GM06990 (cell line): Measurements from ENCODE around the gene ELOVL3.

Experiments used
- DNase-seq: peaks from one replicate; pipeline ENCODE4 v3.0.0-alpha.2; 2011; ENCODE audit not compliant: insufficient read length; ENCODE audit errors: extremely low read depth
- H3K27me3 ChIP-seq: replicated peaks from 2 replicates; pipeline ENCODE4 v1.6.0; 2011; ENCODE audit warnings: low read length; ENCODE audit not compliant: control insufficient read depth, insufficient read depth
- H3K36me3 ChIP-seq: 2 replicates; pipeline ENCODE4 v1.5.1; 2011; ENCODE audit warnings: low read length; ENCODE audit not compliant: control insufficient read depth, insufficient read depth
- H3K4me3 ChIP-seq: replicated peaks from 2 replicates; pipeline ENCODE4 v1.5.1; 2011; ENCODE audit warnings: low read depth, mild to moderate bottlenecking, control low read depth, low read length
- TF ChIP-seq, protein P1 (sequence below): IDR thresholded peaks from 2 replicates; pipeline ENCODE4 v1.5.1; 2011; ENCODE audit warnings: low read length, control low read depth, mild to moderate bottlenecking, inconsistent platforms; ENCODE audit not compliant: insufficient read depth, poor library complexity, severe bottlenecking

Gene ELOVL3

DNA sequence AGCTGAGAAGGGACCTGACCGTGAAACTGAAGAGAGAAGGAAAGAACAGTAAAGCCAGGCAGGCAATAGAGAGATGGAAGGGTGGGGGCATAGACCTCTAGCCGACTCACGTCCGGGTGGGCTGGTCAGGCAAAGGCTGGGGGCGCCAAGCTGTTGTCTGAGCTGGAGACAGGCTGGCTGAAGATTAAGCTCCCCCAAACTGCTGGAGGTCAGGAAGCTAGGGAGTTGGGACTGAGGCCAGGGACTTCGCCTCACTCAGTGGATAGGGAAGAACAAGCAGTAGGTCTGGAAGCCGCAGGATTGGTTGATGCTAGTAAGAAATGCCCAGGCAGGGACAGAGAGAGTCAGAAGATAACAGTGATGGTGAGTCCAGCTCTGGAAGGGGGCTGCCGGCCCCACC, 9.9 kb downstream of the ELOVL3 start:
- H3K4me3 ChIP-seq, result no peak overlapping the region
- no peaks in the 10 kb centered on the region; the same call in 1 of the 2 replicates for H3K27me3 ChIP-seq
- H3K36me3 ChIP-seq, result no peaks in the 10 kb centered on the region
- TF ChIP-seq, protein P1, sequence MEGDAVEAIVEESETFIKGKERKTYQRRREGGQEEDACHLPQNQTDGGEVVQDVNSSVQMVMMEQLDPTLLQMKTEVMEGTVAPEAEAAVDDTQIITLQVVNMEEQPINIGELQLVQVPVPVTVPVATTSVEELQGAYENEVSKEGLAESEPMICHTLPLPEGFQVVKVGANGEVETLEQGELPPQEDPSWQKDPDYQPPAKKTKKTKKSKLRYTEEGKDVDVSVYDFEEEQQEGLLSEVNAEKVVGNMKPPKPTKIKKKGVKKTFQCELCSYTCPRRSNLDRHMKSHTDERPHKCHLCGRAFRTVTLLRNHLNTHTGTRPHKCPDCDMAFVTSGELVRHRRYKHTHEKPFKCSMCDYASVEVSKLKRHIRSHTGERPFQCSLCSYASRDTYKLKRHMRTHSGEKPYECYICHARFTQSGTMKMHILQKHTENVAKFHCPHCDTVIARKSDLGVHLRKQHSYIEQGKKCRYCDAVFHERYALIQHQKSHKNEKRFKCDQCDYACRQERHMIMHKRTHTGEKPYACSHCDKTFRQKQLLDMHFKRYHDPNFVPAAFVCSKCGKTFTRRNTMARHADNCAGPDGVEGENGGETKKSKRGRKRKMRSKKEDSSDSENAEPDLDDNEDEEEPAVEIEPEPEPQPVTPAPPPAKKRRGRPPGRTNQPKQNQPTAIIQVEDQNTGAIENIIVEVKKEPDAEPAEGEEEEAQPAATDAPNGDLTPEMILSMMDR, result no peak
- no peak for DNase-seq

DNA sequence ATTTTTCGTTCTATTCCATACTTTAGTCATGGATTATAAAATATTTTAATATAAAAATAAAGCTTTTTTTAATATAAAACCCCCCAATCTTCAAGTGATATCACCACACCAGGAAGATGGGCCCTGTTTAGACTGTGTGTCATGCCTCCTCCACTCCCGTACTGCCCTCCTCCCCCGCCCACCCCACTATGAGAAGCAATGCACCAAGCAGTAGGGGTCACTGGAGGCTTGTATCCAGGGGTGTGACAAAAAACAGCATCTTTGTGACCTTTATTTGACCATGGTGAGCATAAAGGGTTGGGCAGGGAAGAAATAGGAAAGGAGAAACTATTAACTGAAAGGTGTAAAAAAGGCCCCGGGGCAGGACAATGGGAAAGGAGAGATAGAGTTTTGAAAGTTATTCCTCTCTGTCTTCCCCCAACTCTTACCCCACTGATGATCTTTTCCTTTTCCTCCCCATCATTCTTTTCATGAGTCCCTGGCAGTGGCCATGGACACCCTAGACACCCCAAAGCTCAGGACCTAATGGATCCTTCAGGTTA, 11.7 kb downstream of the ELOVL3 start:
- no peak overlapping the region for H3K4me3 ChIP-seq
- DNase-seq, result no peak
- TF ChIP-seq, protein P1, result no peak
- no peaks in the 10 kb centered on the region; the same call in 1 of the 2 replicates for H3K27me3 ChIP-seq
- no peaks in the 10 kb centered on the region for H3K36me3 ChIP-seq

DNA sequence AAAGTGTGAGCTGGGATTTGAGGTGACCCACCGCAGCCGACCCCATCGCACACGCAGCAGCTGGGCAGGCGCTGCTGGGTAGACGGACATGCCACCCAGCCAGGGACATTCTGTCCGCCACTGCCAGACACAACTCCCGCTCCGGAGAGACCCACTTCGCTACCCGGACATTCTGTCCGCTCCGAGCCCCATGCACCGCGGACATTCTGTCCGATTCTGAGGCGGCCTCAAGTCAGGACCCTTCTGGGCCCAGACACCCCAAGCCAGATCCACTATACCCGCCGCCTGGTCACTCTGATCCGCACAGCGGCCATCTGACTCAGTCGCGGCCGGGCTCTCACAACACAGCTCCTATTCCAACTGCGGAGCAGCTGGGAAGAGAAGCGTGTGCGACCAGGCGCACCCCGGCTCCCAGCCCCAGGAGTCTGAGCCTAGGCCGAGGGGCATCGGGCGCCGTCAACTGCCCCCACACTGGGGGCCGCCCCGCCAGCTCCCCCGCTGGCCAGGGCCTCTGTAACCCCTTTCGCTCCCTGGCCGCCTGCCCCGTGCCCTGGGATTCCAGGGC, 14.4 kb downstream of the ELOVL3 start:
- Histone ChIP-seq H3K36me3 (no peaks in the 10 kb centered on the region), H3K4me3 (no peak overlapping the region; the same call in 1 of the 2 replicates), H3K27me3 (no peaks in the 10 kb centered on the region; the same call in 1 of the 2 replicates)
- TF ChIP-seq, protein P1, result no peak
- DNase-seq, result no peak

DNA sequence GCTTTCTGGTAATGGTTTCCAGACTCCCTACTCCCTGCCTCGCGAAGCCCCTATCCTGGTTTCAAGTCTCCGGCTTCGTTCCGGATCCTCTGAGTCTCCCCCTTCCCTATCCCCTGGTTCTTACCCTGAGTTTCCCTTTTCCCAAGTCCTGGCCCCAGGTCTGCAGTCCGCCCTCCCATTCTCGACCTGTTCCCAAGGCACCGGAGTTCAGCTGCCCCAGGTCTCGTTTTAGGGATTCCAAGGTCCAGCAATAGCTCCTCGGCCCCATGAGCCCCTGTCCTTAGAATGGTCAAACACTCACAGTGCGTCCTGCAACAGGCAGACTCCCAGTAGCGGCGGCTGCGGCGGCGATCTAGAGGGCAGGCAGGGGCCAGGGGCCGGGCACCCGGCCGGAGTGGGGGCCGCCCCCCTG, 14.9 kb downstream of the ELOVL3 start:
- no peak for DNase-seq
- H3K36me3 ChIP-seq, result no peaks in the 10 kb centered on the region
- H3K4me3 ChIP-seq, result peak overlapping the region; percentile 65
- H3K27me3 ChIP-seq, result no peaks in the 10 kb centered on the region; the same call in 1 of the 2 replicates
- TF ChIP-seq, protein P1, result no peak

GRCh38 chr10:102241444-102242117, 15.5 kb downstream of the ELOVL3 start, which contains the start of gene PITX3:
TSS of gene PITX3 (minus strand) at chr10:102241512. CDS start at chr10:102232080, 9,432 bp downstream.
- DNase-seq, result peak; percentile 88

More at GRCh38 chr10:102241444-102242117, 15.5 kb downstream of the ELOVL3 start, which contains the start of gene PITX3:
- Histone ChIP-seq H3K27me3 (no peaks in the 10 kb centered on the region), H3K4me3 (peak within 1 kb of the TSS; percentile 65), H3K36me3 (no peaks in the 10 kb centered on the region)
- TF ChIP-seq, protein P1, result no peak
